Esophagus squamous epithelium (tissue), 4 donors: ENCODE measurements around the gene CDKN2AIP.

Source experiments
- CTCF ChIP-seq, 6 experiments: fragments of 450-650 bp in 4 of 6; fragments of 200-600 bp in 2 of 6; sonication (generic) in 2 of 6; IDR thresholded peaks; one replicate each; pipeline ENCODE4 v1.5.1; 2016 to 2019; ENCODE audit warnings: antibody characterized with exemption in 6 of 6, mild to moderate bottlenecking in 4 of 6, moderate library complexity in 4 of 6
- POLR2A ChIP-seq, 4 donors: fragments of 450-650 bp; IDR thresholded peaks; one replicate each; pipeline ENCODE4 v1.6.1; 2017; ENCODE audit warnings: antibody characterized with exemption in 4 of 4, mild to moderate bottlenecking in 4 of 4, moderate library complexity in 3 of 4

- no peak for TF ChIP-seq CTCF (IDR thresholded peaks at IDR 0.05)
- no peak for TF ChIP-seq POLR2A (IDR thresholded peaks at IDR 0.05)
Measured at GRCh38 chr4:183467246-183467645, 22.8 kb downstream of the CDKN2AIP start.
